Transverse colon (tissue), 4 donors: ENCODE data around the gene TTC9B. TPM values are rescaled to one million over a fixed set of nuclear protein-coding genes. Genes with fewer than 3 reads are reported as not detected.

Experiments
- DNase-seq: peaks from one replicate; pipeline ENCODE4 v3.0.0-alpha.2; 2019
- H3K27ac ChIP-seq, 4 donors: fragments of 200-600 bp; sonication (generic); 2 replicates each; pipeline ENCODE4 v1.5.1; 2016 to 2018; ENCODE audit warnings: inconsistent platforms in 4 of 4
- H3K27me3 ChIP-seq: fragments of 200-600 bp; sonication (generic); 2 replicates; pipeline ENCODE4 v1.5.1; 2017; ENCODE audit warnings: inconsistent platforms
- H3K36me3 ChIP-seq, 4 donors: fragments of 200-600 bp; sonication (generic); 2 replicates each; pipeline ENCODE4 v1.5.1; 2017 to 2019; ENCODE audit warnings: inconsistent platforms in 4 of 4
- H3K4me1 ChIP-seq, 4 donors: fragments of 200-600 bp; sonication (generic); 2 replicates each; pipeline ENCODE4 v1.5.1; 2017 to 2020; ENCODE audit warnings: inconsistent platforms in 4 of 4
- H3K4me3 ChIP-seq, 4 donors: fragments of 200-600 bp; sonication (generic); 1 replicate in 1 of 4; 2 replicates in 3 of 4; pipeline versions ENCODE4 v1.5.1 to v1.6.1; 2017 to 2019; ENCODE audit warnings: inconsistent platforms in 4 of 4
- H3K9me3 ChIP-seq, 2 donors: fragments of 200-600 bp; sonication (generic); 2 replicates each; pipeline ENCODE4 v1.5.1; 2017 to 2019; ENCODE audit warnings: inconsistent platforms in 2 of 2
- CTCF ChIP-seq, 5 experiments: fragments of 200-600 bp in 3 of 5; fragments of 450-650 bp in 2 of 5; sonication (generic) in 3 of 5; IDR thresholded peaks; 1 replicate in 2 of 5; 2 replicates in 3 of 5; pipeline ENCODE4 v1.5.1; 2016 to 2017; ENCODE audit warnings: antibody characterized with exemption in 5 of 5, inconsistent platforms in 3 of 5, mild to moderate bottlenecking in 2 of 5, moderate library complexity in 1 of 5
- EP300 ChIP-seq: sonication (generic); formaldehyde crosslinking; IDR thresholded peaks from one replicate; pipeline ENCODE4 v1.6.1; 2017; ENCODE audit warnings: antibody characterized with exemption, low read depth
- POLR2A ChIP-seq: fragments of 450-650 bp; IDR thresholded peaks from one replicate; pipeline ENCODE4 v1.6.1; 2016; ENCODE audit warnings: antibody characterized with exemption, mild to moderate bottlenecking, moderate library complexity
- POLR2AphosphoS5 ChIP-seq, 3 donors: sonication (generic); formaldehyde crosslinking; IDR thresholded peaks; one replicate each; pipeline ENCODE4 v1.6.1; 2016; ENCODE audit warnings: antibody characterized with exemption in 3 of 3
- WGBS, 2 donors: methylation state at CpG; one replicate each; pipeline ENCODE4 v1.1.5; 2018; ENCODE audit warnings: low coverage in 1 of 2; 5-methylcytosine and 5-hydroxymethylcytosine counted together
- in situ Hi-C, 4 donors: fragments of 200-750 bp; cut with MboI; loops; one replicate each; pipeline versions ENCODE4 v1.15.0 to v1.15.1; 2017; ENCODE audit warnings: low sequenced_read_pairs in 3 of 4, low pct_ligation_motif_present in 1 of 4, low pct_unique_long_range_greater_than_20kb in 1 of 4
- intact Hi-C: fragments of 100-400 bp; cut with DNase I; formaldehyde crosslinking; loops from one replicate; pipeline ENCODE4 v1.15.1; 2023; ENCODE audit warnings: low total_unique reads
- total RNA-seq, 4 donors: library from RNA; depleted of rRNA; stranded (reverse); fragments of >200 nt; gene quantifications; one replicate each; pipeline ENCODE4 v1.1.0, GENCODE V29; 2016

Gene TTC9B
- total RNA-seq, 4 donors from 2014 or later, result not detected

GRCh38 chr19:40204381-40204780, 13.8 kb downstream of the TTC9B start:
- no peak for DNase-seq
- in situ Hi-C loops (no loop called here), intact Hi-C loops (no loop called here)
- TF ChIP-seq POLR2AphosphoS5 (IDR thresholded peaks at IDR 0.05) (no peak), EP300 (no peak), POLR2A (no peak), CTCF (IDR thresholded peaks at IDR 0.05) (no peak)
- no peak overlapping the region for H3K4me3 ChIP-seq
- H3K27ac ChIP-seq, result no peak overlapping the region
- no peaks in the 10 kb centered on the region for H3K27me3 ChIP-seq
- WGBS, 2 donors, result 97% methylated on average over 16 of the region's 16 CpGs; no CpG with 5 or more reads in 1 of the 2 donors
- no peaks in the 10 kb centered on the region for H3K4me1 ChIP-seq
- H3K9me3 ChIP-seq, result no peaks in the 10 kb centered on the region
- no peaks in the 10 kb centered on the region for H3K36me3 ChIP-seq

- H3K36me3 ChIP-seq, result no peaks in the 10 kb centered on the region
- no peaks in the 10 kb centered on the region for H3K27me3 ChIP-seq
- DNase-seq, result no peak
- in situ Hi-C loops, result no loop called here
- no peak overlapping the region for H3K27ac ChIP-seq
- 72 to 76% methylated on average over 3 to 8 of the region's 9 CpGs for WGBS, 2 donors
- intact Hi-C loops, result no loop called here
- no peak for TF ChIP-seq CTCF (IDR thresholded peaks at IDR 0.05)
- no peak for TF ChIP-seq POLR2AphosphoS5 (IDR thresholded peaks at IDR 0.05)
- TF ChIP-seq EP300, result no peak
- no peak for TF ChIP-seq POLR2A
- no peak overlapping the region for H3K4me3 ChIP-seq
- H3K4me1 ChIP-seq, result no peaks in the 10 kb centered on the region
- H3K9me3 ChIP-seq, result no peaks in the 10 kb centered on the region
Observed at GRCh38 chr19:40200341-40201099, 17.7 kb downstream of the TTC9B start.

GRCh38 chr19:40198272-40198990, 19.8 kb downstream of the TTC9B start:
- Histone ChIP-seq H3K36me3 (no peaks in the 10 kb centered on the region), H3K27ac (no peak overlapping the region), H3K27me3 (no peaks in the 10 kb centered on the region), H3K9me3 (no peaks in the 10 kb centered on the region), H3K4me3 (no peak overlapping the region), H3K4me1 (peaks cover 0 to 4% (median 0%) of the 10 kb centered on the region in 4 donors)
- WGBS, 2 donors, result 96 to 100% methylated on average over 3 to 29 of the region's 29 CpGs
- TF ChIP-seq POLR2AphosphoS5 (IDR thresholded peaks at IDR 0.05) (no peak), POLR2A (no peak), CTCF (IDR thresholded peaks at IDR 0.05) (no peak), EP300 (no peak)
- DNase-seq, result no peak
- intact Hi-C loops, result no loop called here
- in situ Hi-C loops, result no loop called here

DNA sequence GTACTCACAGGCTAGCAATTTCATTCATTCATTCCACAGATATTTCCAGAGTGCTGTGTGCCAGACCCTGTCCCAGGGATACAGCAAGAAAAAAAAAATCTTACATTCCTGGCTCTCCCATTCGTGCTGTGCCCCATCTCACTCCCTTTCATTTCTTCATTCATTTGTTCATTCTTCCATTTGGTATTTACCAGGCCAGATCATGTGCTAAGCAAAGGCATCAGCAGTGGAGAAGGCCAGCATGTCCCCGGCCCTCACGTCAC, 24.7 kb downstream of the TTC9B start:
- 92 to 95% methylated on average over 3 of the region's 3 CpGs for WGBS, 2 donors
- intact Hi-C loops (loop anchor here (2.0 kb wide), 1 partner anchor 27 kb away; no protein-coding TSS in a partner anchor), in situ Hi-C loops (no loop called here)
- Histone ChIP-seq H3K4me1 (peaks cover 6 to 26% (median 16%) of the 10 kb centered on the region in 4 donors), H3K9me3 (no peaks in the 10 kb centered on the region), H3K36me3 (no peaks in the 10 kb centered on the region), H3K4me3 (no peak overlapping the region), H3K27me3 (no peaks in the 10 kb centered on the region), H3K27ac (no peak overlapping the region)
- TF ChIP-seq POLR2A, result no peak
- no peak for TF ChIP-seq POLR2AphosphoS5 (IDR thresholded peaks at IDR 0.05)
- TF ChIP-seq CTCF (IDR thresholded peaks at IDR 0.05), result no peak
- no peak for TF ChIP-seq EP300
- DNase-seq, result no peak
